ENCODE measurements around the gene PTPRN2. TPM values are rescaled to one million over a fixed set of nuclear protein-coding genes. Genes with fewer than 3 reads are reported as not detected.

Gene PTPRN2
- total RNA-seq, 1 donor from 2014 or later, result 15.4 TPM

- Mint-ChIP-seq H3K27me3 (peaks cover 4% of the 10 kb centered on the region), H3K4me3 (peak overlapping the region; percentile 7), H3K36me3 (no peaks in the 10 kb centered on the region), H3K9me3 (no peaks in the 10 kb centered on the region), H3K27ac (peak overlapping the region; percentile 26), H3K4me1 (ENCODE audit: unreplicated experiment) (no peaks in the 10 kb centered on the region)
- peak; percentile 65 for DNase-seq (ENCODE audit: extremely low spot score, unreplicated experiment)
- TF ChIP-seq, protein P1, sequence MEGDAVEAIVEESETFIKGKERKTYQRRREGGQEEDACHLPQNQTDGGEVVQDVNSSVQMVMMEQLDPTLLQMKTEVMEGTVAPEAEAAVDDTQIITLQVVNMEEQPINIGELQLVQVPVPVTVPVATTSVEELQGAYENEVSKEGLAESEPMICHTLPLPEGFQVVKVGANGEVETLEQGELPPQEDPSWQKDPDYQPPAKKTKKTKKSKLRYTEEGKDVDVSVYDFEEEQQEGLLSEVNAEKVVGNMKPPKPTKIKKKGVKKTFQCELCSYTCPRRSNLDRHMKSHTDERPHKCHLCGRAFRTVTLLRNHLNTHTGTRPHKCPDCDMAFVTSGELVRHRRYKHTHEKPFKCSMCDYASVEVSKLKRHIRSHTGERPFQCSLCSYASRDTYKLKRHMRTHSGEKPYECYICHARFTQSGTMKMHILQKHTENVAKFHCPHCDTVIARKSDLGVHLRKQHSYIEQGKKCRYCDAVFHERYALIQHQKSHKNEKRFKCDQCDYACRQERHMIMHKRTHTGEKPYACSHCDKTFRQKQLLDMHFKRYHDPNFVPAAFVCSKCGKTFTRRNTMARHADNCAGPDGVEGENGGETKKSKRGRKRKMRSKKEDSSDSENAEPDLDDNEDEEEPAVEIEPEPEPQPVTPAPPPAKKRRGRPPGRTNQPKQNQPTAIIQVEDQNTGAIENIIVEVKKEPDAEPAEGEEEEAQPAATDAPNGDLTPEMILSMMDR (conservative IDR thresholded peaks at IDR 0.05), result no peak
Measured at GRCh38 chr7:158266817-158267741, 320.5 kb downstream of the PTPRN2 start.

GRCh38 chr7:158266426-158266816 is 321.2 kb downstream of the PTPRN2 start:
- Mint-ChIP-seq H3K4me3 (no peak overlapping the region), H3K27me3 (peaks cover 4% of the 10 kb centered on the region), H3K9me3 (no peaks in the 10 kb centered on the region), H3K36me3 (no peaks in the 10 kb centered on the region), H3K27ac (no peak overlapping the region), H3K4me1 (ENCODE audit: unreplicated experiment) (no peaks in the 10 kb centered on the region)
- no peak for DNase-seq (ENCODE audit: extremely low spot score, unreplicated experiment)
- TF ChIP-seq, protein P1 (conservative IDR thresholded peaks at IDR 0.05), result no peak

GRCh38 chr7:158265743-158266080 is 321.9 kb downstream of the PTPRN2 start:
- H3K4me1 Mint-ChIP-seq (ENCODE audit: unreplicated experiment), result no peaks in the 10 kb centered on the region
- no peaks in the 10 kb centered on the region for H3K36me3 Mint-ChIP-seq
- no peak overlapping the region for H3K4me3 Mint-ChIP-seq
- H3K27me3 Mint-ChIP-seq, result peaks cover 4% of the 10 kb centered on the region
- TF ChIP-seq, protein P1 (conservative IDR thresholded peaks at IDR 0.05), result no peak
- no peak for DNase-seq (ENCODE audit: extremely low spot score, unreplicated experiment)
- no peaks in the 10 kb centered on the region for H3K9me3 Mint-ChIP-seq
- no peak overlapping the region for H3K27ac Mint-ChIP-seq

DNA sequence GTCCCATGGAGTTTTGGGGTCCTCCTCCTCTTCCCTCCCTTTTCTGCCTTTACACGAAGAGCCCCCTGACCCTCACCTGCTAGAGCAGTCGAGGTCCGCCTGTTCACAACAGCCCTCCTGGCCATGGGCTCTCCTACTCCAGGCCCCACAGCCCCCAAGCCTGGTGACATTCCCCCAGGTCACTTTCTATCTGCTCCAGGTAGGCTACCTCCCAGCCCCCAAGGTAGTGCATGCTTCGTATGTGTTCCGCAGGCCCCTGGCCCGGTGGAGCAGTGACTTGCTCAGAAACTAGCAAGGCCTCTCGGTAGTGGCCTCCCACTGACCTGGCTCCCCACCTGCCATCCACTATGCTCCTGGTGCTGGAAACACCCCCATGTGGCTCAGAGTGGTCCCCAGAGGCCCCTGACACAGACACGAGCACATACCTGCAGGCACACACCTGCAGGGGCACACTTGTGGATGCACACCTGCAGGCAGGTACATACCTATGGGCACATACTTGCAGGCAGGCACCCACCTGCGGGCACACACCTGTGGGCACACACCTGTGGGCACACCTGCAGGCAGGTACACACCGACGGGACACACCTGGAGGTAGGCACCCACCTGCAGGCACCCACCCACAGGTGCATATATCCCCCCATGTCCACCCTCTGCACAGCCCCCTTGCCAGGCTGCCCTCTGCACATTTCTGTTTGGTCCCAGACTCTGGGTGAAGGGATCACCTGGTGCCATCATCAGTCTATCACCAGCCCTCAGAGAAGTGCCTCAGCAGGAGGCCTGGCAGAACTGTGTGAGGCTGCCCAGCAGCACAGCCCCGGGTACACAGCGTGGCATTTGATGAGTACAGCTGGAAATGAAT is 322.5 kb downstream of the PTPRN2 start:
- Mint-ChIP-seq H3K4me1 (ENCODE audit: unreplicated experiment) (peaks cover 5% of the 10 kb centered on the region), H3K9me3 (no peaks in the 10 kb centered on the region), H3K36me3 (no peaks in the 10 kb centered on the region), H3K27ac (no peak overlapping the region), H3K4me3 (no peak overlapping the region), H3K27me3 (peaks cover 4% of the 10 kb centered on the region)
- no peak for DNase-seq (ENCODE audit: extremely low spot score, unreplicated experiment)
- TF ChIP-seq, protein P1 (conservative IDR thresholded peaks at IDR 0.05), result no peak

DNA sequence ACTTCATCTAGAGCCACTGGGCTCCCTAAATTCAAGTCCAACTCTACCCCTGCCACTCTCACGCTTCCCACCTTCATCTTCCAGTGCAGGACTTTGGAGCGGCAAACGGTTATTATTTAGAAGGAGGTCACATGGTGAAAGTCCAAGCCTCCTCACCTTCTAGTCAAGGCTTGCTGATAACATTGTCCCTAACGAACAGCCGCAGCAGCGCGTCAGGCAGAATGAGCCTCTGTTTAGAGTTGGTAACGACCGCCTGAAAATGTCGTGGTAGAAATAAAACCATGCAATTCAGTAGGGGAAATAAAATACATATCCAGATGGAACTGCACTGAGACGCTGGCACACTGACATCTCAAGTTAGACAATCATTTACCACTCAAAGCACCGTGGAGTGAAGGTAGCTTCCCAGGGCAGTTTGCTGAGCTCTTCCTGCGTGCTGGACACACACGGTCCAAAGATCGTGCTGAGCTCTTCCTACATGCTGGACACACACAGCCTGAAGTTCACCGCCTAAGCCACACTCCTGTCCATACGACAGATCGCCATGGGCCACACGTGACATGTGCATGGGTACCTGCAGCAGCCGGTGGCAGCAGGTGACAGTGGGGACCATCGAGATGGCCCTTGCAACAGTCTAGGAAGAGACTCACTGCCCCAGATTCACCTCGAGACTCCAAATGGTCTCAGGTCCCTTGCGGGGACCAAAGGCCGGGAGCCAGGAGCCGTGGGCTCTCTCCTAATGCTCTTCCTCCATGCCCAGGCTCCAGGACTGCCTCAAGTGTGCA is 323.5 kb downstream of the PTPRN2 start:
- Mint-ChIP-seq H3K36me3 (no peaks in the 10 kb centered on the region), H3K9me3 (no peaks in the 10 kb centered on the region), H3K27me3 (peaks cover 4% of the 10 kb centered on the region), H3K4me3 (no peak overlapping the region), H3K4me1 (ENCODE audit: unreplicated experiment) (peaks cover 6% of the 10 kb centered on the region), H3K27ac (no peak overlapping the region)
- no peak for DNase-seq (ENCODE audit: extremely low spot score, unreplicated experiment)
- TF ChIP-seq, protein P1 (conservative IDR thresholded peaks at IDR 0.05), result no peak

Data from type B pancreatic cell (in vitro differentiated cells).